Peyer's patch (tissue), 4 donors: ENCODE results near the gene FAT4.

Source experiments
- POLR2A ChIP-seq, 2 donors: fragments of 450-650 bp; IDR thresholded peaks; one replicate each; pipeline ENCODE4 v1.5.1; 2017; ENCODE audit warnings: antibody characterized with exemption in 2 of 2, mild to moderate bottlenecking in 2 of 2, moderate library complexity in 2 of 2
- TF ChIP-seq, protein P1 (sequence below), 6 experiments: fragments of 450-650 bp in 4 of 6; fragments of 200-600 bp in 2 of 6; sonication (generic) in 1 of 6; IDR thresholded peaks; one replicate each; pipeline ENCODE4 v1.5.1; 2017 to 2019; ENCODE audit warnings: antibody characterized with exemption in 6 of 6, mild to moderate bottlenecking in 3 of 6, moderate library complexity in 1 of 6

DNA sequence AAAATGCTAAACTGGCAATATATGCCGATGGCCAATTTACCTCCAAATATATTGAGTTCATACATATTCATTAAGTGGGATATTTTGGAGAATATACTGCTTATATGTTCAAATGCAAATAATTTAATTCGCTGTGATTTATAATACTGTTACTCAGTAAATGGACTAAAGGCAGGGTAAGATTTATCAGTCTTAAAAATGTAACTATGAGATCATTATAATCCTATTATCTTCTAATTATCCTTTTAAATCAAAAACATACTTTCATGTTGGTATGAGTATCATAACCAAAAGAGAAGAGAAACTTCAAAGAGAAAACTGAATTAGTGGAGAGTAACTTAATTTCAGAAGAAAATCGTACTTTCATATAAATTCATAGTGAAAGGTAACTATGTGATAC, 44.6 kb downstream of the FAT4 start:
- no peak for TF ChIP-seq POLR2A (IDR thresholded peaks at IDR 0.05)
- TF ChIP-seq, protein P1, sequence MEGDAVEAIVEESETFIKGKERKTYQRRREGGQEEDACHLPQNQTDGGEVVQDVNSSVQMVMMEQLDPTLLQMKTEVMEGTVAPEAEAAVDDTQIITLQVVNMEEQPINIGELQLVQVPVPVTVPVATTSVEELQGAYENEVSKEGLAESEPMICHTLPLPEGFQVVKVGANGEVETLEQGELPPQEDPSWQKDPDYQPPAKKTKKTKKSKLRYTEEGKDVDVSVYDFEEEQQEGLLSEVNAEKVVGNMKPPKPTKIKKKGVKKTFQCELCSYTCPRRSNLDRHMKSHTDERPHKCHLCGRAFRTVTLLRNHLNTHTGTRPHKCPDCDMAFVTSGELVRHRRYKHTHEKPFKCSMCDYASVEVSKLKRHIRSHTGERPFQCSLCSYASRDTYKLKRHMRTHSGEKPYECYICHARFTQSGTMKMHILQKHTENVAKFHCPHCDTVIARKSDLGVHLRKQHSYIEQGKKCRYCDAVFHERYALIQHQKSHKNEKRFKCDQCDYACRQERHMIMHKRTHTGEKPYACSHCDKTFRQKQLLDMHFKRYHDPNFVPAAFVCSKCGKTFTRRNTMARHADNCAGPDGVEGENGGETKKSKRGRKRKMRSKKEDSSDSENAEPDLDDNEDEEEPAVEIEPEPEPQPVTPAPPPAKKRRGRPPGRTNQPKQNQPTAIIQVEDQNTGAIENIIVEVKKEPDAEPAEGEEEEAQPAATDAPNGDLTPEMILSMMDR (IDR thresholded peaks at IDR 0.05), result no peak
